ENCODE measurements around the gene TGFBR3L. TPM values are rescaled to one million over a fixed set of nuclear protein-coding genes. Genes with fewer than 3 reads are reported as not detected.

Gene TGFBR3L
- total and polyA plus RNA-seq, 2 of the 8 experiments (the other 6 are each of a cell fraction or from before 2014, with no cell fraction given): 3.1 to 3.7 TPM

DNA sequence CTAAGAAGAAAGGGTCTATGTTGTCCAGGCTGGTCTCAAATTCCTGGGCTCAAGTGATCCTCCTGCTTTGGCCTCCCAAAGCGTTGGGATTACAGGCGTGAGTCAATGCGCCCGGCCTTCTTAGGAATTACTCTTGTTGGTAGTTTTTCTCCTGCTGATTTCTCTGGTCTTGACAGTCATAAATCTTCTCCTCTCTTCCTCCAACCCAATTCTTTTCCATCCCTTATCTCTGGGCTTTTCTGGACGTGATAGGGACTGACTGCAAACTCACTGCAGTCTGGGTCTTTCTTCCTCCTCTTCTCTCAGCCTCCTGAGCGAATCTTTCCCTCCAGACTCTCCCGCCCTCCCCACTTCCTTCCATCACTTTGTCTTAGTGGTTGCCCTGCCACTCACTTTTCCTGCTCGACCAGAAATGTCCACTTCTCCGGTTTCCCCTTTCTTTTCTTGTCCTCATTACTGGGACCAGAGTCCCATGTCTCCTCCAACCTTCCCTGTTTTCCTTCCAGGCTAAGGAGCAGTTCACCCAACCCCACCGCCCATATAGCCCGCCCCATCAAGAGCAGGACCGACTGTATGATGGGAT, 50.7 kb downstream of the TGFBR3L start:
- no peaks in the 10 kb centered on the region; the same call in none of the 2 replicates for H3K79me1 ChIP-seq (ENCODE audit: low read depth, low read length)
- no peak overlapping the region for H3K14ac ChIP-seq (ENCODE audit: insufficient read length)
- H3K9ac ChIP-seq (replicated peaks in 1 of 4; ENCODE audit: extremely low read depth in 1 of 4, low read depth in 3 of 4, low read length in 3 of 4): no peak overlapping the region
- ChIA-PET POLR2A (ENCODE audit: partially characterized antibody) (interaction anchor here (1.7 kb wide), 1 partner anchor 22 kb away, joined by 8 read pairs; the partner anchor contains the start of gene TIMM44), CTCF (ENCODE audit: partially characterized antibody) (interaction anchor here (0.8 to 1.4 kb wide), 2 partner anchors 33 to 36 kb away, joined by 3 to 5 read pairs; no protein-coding TSS in a partner anchor)
- FAIRE-seq: no peak
- no peak overlapping the region for H3K4me2 ChIP-seq (ENCODE audit: insufficient read depth in 1 of 2, low read depth in 2 of 2, low read length in 2 of 2)
- no peak overlapping the region for H3K18ac ChIP-seq (ENCODE audit: extremely low read depth, low read length)
- no peak overlapping the region for H3K4me3 ChIP-seq (ENCODE audit: extremely low read depth in 1 of 4, insufficient read depth in 2 of 4, low read depth in 3 of 4, low read length in 4 of 4)
- H3K4ac ChIP-seq (replicated peaks; ENCODE audit: insufficient read length, low read depth, low read length): no peak overlapping the region
- no peak overlapping the region for H2AK5ac ChIP-seq (ENCODE audit: low read depth, low read length)
- H3K27me3 ChIP-seq (replicated peaks in 1 of 4; ENCODE audit: control insufficient read depth in 3 of 4, extremely low read depth in 1 of 4, insufficient read depth in 3 of 4, low read length in 3 of 4): no peaks in the 10 kb centered on the region
- TF ChIP-seq ATF2 (IDR thresholded peaks at IDR 0.05; ENCODE audit: low read length): no peak
- TF ChIP-seq MAFK (IDR thresholded peaks at IDR 0.05; ENCODE audit: low read depth, low read length): no peak
- no peak for TF ChIP-seq JUND (IDR thresholded peaks at IDR 0.05; ENCODE audit: low read length)
- no peak for TF ChIP-seq SP1 (IDR thresholded peaks at IDR 0.05; ENCODE audit: low read depth, low read length)
- TF ChIP-seq ASH2L (IDR thresholded peaks at IDR 0.05; ENCODE audit: low read length): no peak
- TF ChIP-seq KDM5A (IDR thresholded peaks at IDR 0.05; ENCODE audit: low read length): no peak
- no peak for TF ChIP-seq POU5F1 (IDR thresholded peaks at IDR 0.05; ENCODE audit: low read depth, low read length)
- H2BK120ac ChIP-seq (replicated peaks; ENCODE audit: low read depth, low read length): no peak overlapping the region
- H3K36me3 ChIP-seq (ENCODE audit: control insufficient read depth in 2 of 4, insufficient read depth in 4 of 4, low read length in 3 of 4): peaks cover 33 to 74% (median 62%) of the 10 kb centered on the region in 4 experiments
- no peaks in the 10 kb centered on the region for H3K9me3 ChIP-seq (ENCODE audit: insufficient read depth in 2 of 2, low read depth in 1 of 2, low read length in 1 of 2)
- H3K79me2 ChIP-seq (ENCODE audit: control insufficient read depth in 1 of 2, insufficient read depth in 2 of 2, low read length in 2 of 2): peaks cover 0 to 3% of the 10 kb centered on the region in 2 experiments; a peak in 1 of 4 replicates
- no peak for DNase-seq (ENCODE audit: low read depth in 1 of 2, low spot score in 2 of 2)
- no peak overlapping the region for H4K5ac ChIP-seq (ENCODE audit: insufficient read length, low read depth, low read length)
- no peaks in the 10 kb centered on the region for H3K23me2 ChIP-seq (ENCODE audit: low read depth, low read length)
- H2BK20ac ChIP-seq (ENCODE audit: low read length): no peak overlapping the region
- peaks cover 5 to 16% of the 10 kb centered on the region in 2 experiments for H4K20me1 ChIP-seq (replicated peaks in 1 of 2; ENCODE audit: control insufficient read depth in 1 of 2, insufficient read depth in 2 of 2, low read length in 2 of 2)
- H2BK15ac ChIP-seq (ENCODE audit: low read length): no peak overlapping the region
- no peak overlapping the region for H4K8ac ChIP-seq (ENCODE audit: extremely low read depth, insufficient read depth, low read length)
- no peak overlapping the region for H3K27ac ChIP-seq (ENCODE audit: low read depth, low read length)
- no peak overlapping the region for H3K23ac ChIP-seq (ENCODE audit: insufficient read length)
- no peak overlapping the region for H2BK5ac ChIP-seq (ENCODE audit: low read depth, low read length)
- WGBS, 2 experiments (ENCODE audit: extremely low coverage in 1 of 2, insufficient coverage in 1 of 2, insufficient read length in 1 of 2, insufficient replicate concordance in 2 of 2, low coverage in 1 of 2, low lambda C conversion rate in 2 of 2, missing lambda C conversion rate in 1 of 2): 93% methylated on average over 9 of the region's 12 CpGs; no CpG with 5 or more reads in 1 of the 2 experiments
- H3K4me1 ChIP-seq (replicated peaks in 1 of 4; ENCODE audit: control insufficient read depth in 3 of 4, insufficient read depth in 4 of 4, low read length in 3 of 4): peaks cover 0 to 10% (median 9%) of the 10 kb centered on the region in 4 experiments; a peak in 6 of 7 replicates
- no peak overlapping the region for H3K56ac ChIP-seq (replicated peaks; ENCODE audit: insufficient read length, low read depth, low read length)
- no peak overlapping the region for H4K91ac ChIP-seq (replicated peaks; ENCODE audit: insufficient read length, low read length)
- H2AFZ ChIP-seq (ENCODE audit: low read length): no peak overlapping the region
- H2BK12ac ChIP-seq (ENCODE audit: low read depth, low read length): no peak overlapping the region

Measured in H1 (cell line).